ENCODE results near the gene FEN1.

The FEN1 gene

GRCh38 chr11:61838921-61839320 is 46.2 kb downstream of the FEN1 start:
- no peak for DNase-seq (ENCODE audit: low read depth, low spot score)
- Histone ChIP-seq H3K9ac (ENCODE audit: insufficient read length) (no peak overlapping the region), H3K36me3 (ENCODE audit: insufficient read depth, low read length) (peaks cover 83% of the 10 kb centered on the region), H3K4me3 (no peak overlapping the region), H3K9me3 (ENCODE audit: low read depth, low read length) (no peaks in the 10 kb centered on the region), H3K27ac (no peak overlapping the region)
- no peak for TF ChIP-seq EZH2 (IDR thresholded peaks at IDR 0.05)
- TF ChIP-seq POLR2AphosphoS5 (IDR thresholded peaks at IDR 0.05; ENCODE audit: borderline replicate concordance, low read depth, low read length), result no peak
- no peak for TF ChIP-seq FOXP2 (optimal IDR thresholded peaks at IDR 0.05; ENCODE audit: control extremely low read depth, extremely low read length, insufficient read depth)

DNA sequence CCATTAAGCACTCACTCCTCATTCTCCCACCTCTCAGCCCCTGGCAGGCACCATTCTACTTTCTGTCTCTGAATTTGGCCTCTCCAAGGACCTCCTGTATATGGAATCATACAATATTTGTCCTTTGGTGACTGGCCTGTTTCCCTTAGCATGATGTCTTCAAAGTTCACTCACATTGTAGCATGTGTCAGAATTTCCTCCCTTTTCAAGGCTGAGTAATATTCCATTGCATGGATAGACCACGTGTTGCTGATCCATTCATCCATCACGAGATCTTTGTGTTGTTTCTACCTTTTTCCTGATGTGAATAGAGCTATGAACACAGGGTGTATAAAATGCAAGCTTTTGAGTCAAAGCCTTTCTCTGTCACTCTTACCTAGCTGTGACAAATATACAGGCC is 47.0 kb downstream of the FEN1 start:
- Histone ChIP-seq H3K9me3 (ENCODE audit: low read depth, low read length) (no peaks in the 10 kb centered on the region), H3K4me3 (no peak overlapping the region), H3K9ac (ENCODE audit: insufficient read length) (no peak overlapping the region), H3K36me3 (ENCODE audit: insufficient read depth, low read length) (peaks cover 90% of the 10 kb centered on the region), H3K27ac (no peak overlapping the region)
- DNase-seq (ENCODE audit: low read depth, low spot score), result no peak
- no peak for TF ChIP-seq POLR2AphosphoS5 (IDR thresholded peaks at IDR 0.05; ENCODE audit: borderline replicate concordance, low read depth, low read length)
- no peak for TF ChIP-seq EZH2 (IDR thresholded peaks at IDR 0.05)
- no peak for TF ChIP-seq FOXP2 (optimal IDR thresholded peaks at IDR 0.05; ENCODE audit: control extremely low read depth, extremely low read length, insufficient read depth)

DNA sequence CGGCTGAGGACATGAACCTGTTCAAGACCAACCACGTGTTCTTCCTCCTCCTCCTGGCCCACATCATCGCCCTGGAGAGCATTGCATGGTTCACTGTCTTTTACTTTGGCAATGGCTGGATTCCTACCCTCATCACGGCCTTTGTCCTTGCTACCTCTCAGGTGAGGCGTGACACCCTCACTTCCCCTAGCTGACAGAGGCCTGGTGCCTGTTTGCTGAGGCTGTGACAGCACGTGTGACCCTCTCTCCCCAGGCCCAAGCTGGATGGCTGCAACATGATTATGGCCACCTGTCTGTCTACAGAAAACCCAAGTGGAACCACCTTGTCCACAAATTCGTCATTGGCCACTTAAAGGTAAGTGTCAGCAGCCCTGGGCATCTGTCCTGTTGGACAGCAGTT is 47.7 kb downstream of the FEN1 start:
- H3K27ac ChIP-seq, result no peak overlapping the region
- TF ChIP-seq POLR2AphosphoS5 (IDR thresholded peaks at IDR 0.05; ENCODE audit: borderline replicate concordance, low read depth, low read length), result no peak
- no peak for TF ChIP-seq EZH2 (IDR thresholded peaks at IDR 0.05)
- no peak for TF ChIP-seq FOXP2 (optimal IDR thresholded peaks at IDR 0.05; ENCODE audit: control extremely low read depth, extremely low read length, insufficient read depth)
- no peaks in the 10 kb centered on the region for H3K9me3 ChIP-seq (ENCODE audit: low read depth, low read length)
- H3K9ac ChIP-seq (ENCODE audit: insufficient read length), result no peak overlapping the region
- H3K36me3 ChIP-seq (ENCODE audit: insufficient read depth, low read length), result peaks cover 96% of the 10 kb centered on the region
- DNase-seq (ENCODE audit: low read depth, low spot score), result no peak
- H3K4me3 ChIP-seq, result no peak overlapping the region

GRCh38 chr11:61841636-61842527 is 49.2 kb downstream of the FEN1 start:
- Histone ChIP-seq H3K4me3 (no peak overlapping the region), H3K9ac (ENCODE audit: insufficient read length) (no peak overlapping the region), H3K27ac (0 out of 2 replicates have a peak overlapping the region, but pooled peaks have one; percentile 19), H3K36me3 (ENCODE audit: insufficient read depth, low read length) (peaks cover 100% of the 10 kb centered on the region), H3K9me3 (ENCODE audit: low read depth, low read length) (no peaks in the 10 kb centered on the region)
- DNase-seq (ENCODE audit: low read depth, low spot score), result no peak
- TF ChIP-seq POLR2AphosphoS5 (IDR thresholded peaks at IDR 0.05; ENCODE audit: borderline replicate concordance, low read depth, low read length) (no peak), EZH2 (IDR thresholded peaks at IDR 0.05) (no peak), FOXP2 (optimal IDR thresholded peaks at IDR 0.05; ENCODE audit: control extremely low read depth, extremely low read length, insufficient read depth) (no peak)

DNA sequence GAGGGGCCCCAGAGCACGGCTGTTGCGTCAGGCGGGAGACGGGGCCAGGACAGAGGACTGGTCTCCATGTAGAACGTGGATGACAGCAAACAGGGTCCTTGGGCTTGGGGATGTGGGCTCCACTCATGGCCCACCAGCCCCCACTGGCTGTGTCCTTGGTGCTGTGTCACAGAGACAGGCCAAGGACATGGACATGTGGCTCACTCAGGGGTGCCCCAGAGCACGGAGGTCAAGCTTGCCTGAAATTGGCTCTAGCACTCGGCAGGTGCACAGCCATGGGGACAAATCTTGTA is 49.8 kb downstream of the FEN1 start:
- Histone ChIP-seq H3K9me3 (ENCODE audit: low read depth, low read length) (no peaks in the 10 kb centered on the region), H3K4me3 (no peak overlapping the region), H3K36me3 (ENCODE audit: insufficient read depth, low read length) (peaks cover 100% of the 10 kb centered on the region), H3K27ac (0 out of 2 replicates have a peak overlapping the region, but pooled peaks have one; percentile 19), H3K9ac (ENCODE audit: insufficient read length) (no peak overlapping the region)
- no peak for DNase-seq (ENCODE audit: low read depth, low spot score)
- TF ChIP-seq EZH2 (IDR thresholded peaks at IDR 0.05) (no peak), FOXP2 (optimal IDR thresholded peaks at IDR 0.05; ENCODE audit: control extremely low read depth, extremely low read length, insufficient read depth) (no peak), POLR2AphosphoS5 (IDR thresholded peaks at IDR 0.05; ENCODE audit: borderline replicate concordance, low read depth, low read length) (no peak)

- TF ChIP-seq EZH2 (IDR thresholded peaks at IDR 0.05) (no peak), FOXP2 (optimal IDR thresholded peaks at IDR 0.05; ENCODE audit: control extremely low read depth, extremely low read length, insufficient read depth) (no peak), POLR2AphosphoS5 (IDR thresholded peaks at IDR 0.05; ENCODE audit: borderline replicate concordance, low read depth, low read length) (no peak)
- no peak overlapping the region for H3K4me3 ChIP-seq
- H3K27ac ChIP-seq, result peak overlapping the region; percentile 68
- DNase-seq (ENCODE audit: low read depth, low spot score), result no peak
- H3K9me3 ChIP-seq (ENCODE audit: low read depth, low read length), result no peaks in the 10 kb centered on the region
- H3K36me3 ChIP-seq (ENCODE audit: insufficient read depth, low read length), result peaks cover 100% of the 10 kb centered on the region
- H3K9ac ChIP-seq (ENCODE audit: insufficient read length), result no peak overlapping the region
These were observed 52.3 kb downstream of the FEN1 start for GRCh38 chr11:61844909-61845565.

- TF ChIP-seq POLR2AphosphoS5 (IDR thresholded peaks at IDR 0.05; ENCODE audit: borderline replicate concordance, low read depth, low read length) (no peak), FOXP2 (optimal IDR thresholded peaks at IDR 0.05; ENCODE audit: control extremely low read depth, extremely low read length, insufficient read depth) (no peak), EZH2 (IDR thresholded peaks at IDR 0.05) (no peak)
- no peak for DNase-seq (ENCODE audit: low read depth, low spot score)
- no peaks in the 10 kb centered on the region for H3K9me3 ChIP-seq (ENCODE audit: low read depth, low read length)
- peak overlapping the region; percentile 68; the same call in 1 of the 2 replicates for H3K27ac ChIP-seq
- peaks cover 100% of the 10 kb centered on the region for H3K36me3 ChIP-seq (ENCODE audit: insufficient read depth, low read length)
- H3K9ac ChIP-seq (ENCODE audit: insufficient read length), result no peak overlapping the region
- H3K4me3 ChIP-seq, result no peak overlapping the region
These were observed 53.8 kb downstream of the FEN1 start for GRCh38 chr11:61846362-61847020.

Data from SK-N-MC (cell line).